SIG-M5 treated with dmso at 0.1 percent for 504 hours (cell line): Measurements from ENCODE around the gene POU5F1.
"Not testable (repeated sequence)": the region's sequence is repeated elsewhere in the genome, so short reads cannot be mapped to it uniquely, and the experiment has no call there.

Experiments
- DNase-seq: peaks from one replicate; lab custom pipeline; 2025; ENCODE audit not compliant: unreplicated experiment; lab: John Stamatoyannopoulos, UW

POU5F1 gene

DNA sequence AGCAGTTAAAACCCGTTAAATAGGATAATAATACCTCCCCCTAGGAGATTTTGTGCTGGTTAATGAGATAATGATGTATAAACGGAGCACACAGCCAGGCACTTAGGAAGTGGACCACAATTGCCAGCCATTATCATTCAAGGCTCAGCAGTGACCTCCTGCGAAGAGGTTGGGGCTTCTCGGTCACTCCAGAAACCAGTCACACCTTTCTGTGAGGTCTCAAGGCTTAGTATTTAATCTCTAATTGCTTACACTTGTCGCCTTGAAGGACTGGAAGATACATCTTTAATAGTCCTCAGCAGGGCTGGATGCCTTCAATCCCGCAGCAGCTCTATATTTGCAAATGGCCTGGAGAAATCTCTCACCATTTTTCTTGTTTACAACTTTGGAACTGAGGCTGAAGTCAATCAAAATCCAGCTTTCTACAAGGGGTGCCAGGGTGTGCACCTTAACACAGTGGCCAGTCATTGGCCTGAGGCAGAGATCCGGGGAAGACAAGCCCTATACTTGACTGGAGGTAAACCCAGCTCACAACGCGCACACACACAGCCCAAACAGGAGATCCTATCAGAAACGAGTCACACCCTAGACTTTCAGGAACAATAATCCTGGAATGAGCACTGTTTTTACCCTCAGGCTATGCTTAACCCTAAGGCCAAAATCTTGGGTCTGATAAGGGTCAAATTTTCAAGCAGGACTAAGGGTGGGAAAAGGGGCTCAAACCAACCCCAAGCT is 1.2 kb downstream of the POU5F1 start:
- peak; percentile 36 for DNase-seq

GRCh38 chr6:31168606-31169005 is 1.9 kb downstream of the POU5F1 start:
- no peak for DNase-seq

DNA sequence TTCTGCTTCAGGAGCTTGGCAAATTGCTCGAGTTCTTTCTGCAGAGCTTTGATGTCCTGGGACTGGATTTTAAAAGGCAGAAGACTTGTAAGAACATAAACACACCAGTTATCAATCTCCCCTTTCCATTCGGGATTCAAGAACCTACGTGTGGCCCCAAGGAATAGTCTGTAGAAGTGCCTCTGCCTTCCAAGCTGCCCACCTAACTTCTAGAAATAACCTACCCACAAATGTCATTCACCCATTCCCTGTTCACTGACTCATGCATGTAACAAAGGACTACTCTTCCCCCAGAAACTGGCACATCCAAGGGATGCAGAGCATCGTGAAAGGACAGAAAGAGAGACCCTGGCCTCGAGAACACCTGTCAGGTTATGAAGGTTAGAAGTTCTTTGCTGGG is 4.5 kb downstream of the POU5F1 start:
- DNase-seq: no peak

GRCh38 chr6:31165064-31165832 is 5.2 kb downstream of the POU5F1 start:
- DNase-seq: not testable (repeated sequence)

- DNase-seq: not testable (repeated sequence)
Observed at GRCh38 chr6:31164475-31165063, 5.9 kb downstream of the POU5F1 start.

- no peak for DNase-seq
Observed at GRCh38 chr6:31163922-31164321, 6.6 kb downstream of the POU5F1 start.

DNA sequence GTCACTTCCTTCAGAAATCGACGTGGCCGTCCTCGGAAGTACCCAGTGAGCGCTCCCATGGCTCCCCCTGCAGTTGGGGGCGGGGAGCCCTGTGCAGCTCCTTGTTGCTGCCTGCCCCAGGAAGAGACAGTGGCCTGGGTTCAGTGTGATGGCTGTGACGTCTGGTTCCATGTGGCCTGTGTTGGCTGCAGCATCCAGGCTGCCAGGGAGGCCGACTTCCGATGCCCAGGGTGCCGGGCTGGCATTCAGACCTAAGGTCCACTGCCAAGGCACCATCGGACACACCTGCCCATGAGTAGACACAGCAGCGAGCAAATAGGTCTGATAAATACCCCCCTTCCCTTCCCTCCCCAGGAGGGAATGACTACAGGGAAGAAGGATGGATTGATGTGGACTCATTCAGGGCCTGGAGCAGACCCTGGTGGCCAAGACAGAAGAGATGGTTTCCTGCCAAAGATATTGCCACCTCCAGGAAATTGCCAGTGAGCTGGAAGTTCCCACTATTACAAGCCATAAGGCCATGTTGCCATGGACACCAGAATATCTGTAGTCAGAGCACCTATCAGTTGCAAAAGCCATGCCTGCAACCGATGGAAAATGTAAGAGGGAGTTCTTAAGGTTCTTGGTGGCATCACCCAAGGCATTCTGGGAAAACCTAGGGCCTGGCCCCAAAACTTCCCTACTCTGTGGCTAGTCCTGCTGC is 7.9 kb downstream of the POU5F1 start:
- no peak for DNase-seq

DNA sequence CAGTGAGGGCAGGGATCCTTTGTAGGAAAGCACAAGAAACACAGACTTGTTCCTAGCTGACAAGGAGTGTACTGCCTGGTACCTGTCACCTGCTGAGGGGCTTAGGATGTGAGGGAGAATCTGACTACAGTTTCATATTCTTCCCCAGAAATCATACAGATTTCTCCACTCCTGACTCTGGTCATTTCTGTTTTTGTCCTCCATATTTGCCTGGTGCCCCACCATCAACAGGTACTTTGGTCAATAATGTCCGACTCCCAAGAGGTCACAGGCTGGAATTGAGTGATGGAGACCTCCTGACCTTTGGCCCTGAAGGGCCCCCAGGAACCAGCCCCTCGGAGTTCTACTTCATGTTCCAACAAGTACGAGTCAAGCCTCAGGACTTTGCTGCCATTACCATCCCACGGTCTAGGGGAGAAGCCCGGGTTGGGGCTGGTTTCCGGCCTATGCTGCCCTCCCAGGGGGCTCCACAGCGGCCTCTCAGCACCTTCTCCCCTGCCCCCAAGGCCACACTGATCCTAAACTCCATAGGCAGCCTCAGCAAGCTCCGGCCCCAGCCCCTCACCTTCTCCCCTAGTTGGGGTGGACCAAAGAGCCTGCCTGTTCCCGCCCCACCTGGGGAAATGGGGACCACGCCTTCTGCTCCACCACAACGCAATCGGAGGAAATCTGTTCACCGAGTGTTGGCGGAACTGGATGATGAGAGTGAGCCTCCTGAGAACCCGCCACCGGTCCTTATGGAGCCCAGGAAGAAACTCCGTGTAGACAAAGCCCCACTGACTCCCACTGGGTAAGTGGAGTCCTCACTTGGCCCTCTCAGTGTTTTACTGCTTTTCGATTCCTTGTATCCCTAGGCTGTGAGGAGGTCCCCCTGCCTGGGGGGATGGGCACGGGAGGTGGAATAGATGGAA is 9.0 kb downstream of the POU5F1 start:
- no peak for DNase-seq

DNA sequence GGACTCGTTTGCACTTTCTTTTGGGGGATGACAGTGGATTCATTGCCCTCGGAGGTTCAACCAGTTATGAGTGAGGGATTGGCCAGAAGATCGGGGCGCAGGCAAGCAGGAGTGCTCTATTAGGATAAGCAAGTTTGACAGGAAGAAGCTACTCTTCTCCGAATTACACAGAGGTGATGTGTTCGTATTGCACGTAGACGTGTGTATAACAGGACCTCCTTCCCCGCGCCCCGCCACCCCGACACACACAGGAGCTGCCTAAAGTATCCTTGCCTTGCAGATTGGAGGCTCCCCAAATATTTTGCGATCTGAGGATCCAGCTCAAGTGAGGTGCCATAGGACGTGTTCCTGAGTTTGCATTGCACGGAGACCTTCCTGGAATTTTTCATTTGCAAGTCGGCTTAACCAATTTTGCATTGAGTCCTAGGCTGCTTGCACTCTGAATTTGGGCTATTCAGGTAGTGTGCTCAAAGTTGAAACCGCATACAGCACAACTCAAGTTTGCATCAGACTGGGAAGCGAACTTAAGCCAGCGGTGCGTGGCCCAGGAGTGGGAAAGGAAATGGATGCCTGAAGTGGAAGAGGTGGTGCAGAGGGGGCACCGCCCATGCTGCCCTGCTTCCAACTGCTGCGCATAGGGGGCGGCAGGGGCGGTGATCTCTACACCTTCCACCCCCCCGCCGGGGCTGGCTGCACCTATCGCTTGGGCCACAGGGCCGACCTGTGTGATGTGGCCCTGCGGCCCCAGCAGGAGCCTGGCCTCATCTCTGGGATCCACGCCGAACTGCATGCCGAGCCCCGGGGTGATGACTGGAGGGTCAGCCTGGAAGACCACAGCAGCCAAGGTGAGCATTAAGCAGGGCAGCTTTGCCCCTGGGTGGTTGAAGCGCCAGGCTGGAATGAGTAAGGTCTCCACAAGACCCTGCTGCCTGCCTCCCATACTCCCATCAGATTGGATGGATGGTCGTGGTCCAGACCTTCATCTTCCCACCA is 11.3 kb downstream of the POU5F1 start:
- peak; percentile 45 for DNase-seq

DNA sequence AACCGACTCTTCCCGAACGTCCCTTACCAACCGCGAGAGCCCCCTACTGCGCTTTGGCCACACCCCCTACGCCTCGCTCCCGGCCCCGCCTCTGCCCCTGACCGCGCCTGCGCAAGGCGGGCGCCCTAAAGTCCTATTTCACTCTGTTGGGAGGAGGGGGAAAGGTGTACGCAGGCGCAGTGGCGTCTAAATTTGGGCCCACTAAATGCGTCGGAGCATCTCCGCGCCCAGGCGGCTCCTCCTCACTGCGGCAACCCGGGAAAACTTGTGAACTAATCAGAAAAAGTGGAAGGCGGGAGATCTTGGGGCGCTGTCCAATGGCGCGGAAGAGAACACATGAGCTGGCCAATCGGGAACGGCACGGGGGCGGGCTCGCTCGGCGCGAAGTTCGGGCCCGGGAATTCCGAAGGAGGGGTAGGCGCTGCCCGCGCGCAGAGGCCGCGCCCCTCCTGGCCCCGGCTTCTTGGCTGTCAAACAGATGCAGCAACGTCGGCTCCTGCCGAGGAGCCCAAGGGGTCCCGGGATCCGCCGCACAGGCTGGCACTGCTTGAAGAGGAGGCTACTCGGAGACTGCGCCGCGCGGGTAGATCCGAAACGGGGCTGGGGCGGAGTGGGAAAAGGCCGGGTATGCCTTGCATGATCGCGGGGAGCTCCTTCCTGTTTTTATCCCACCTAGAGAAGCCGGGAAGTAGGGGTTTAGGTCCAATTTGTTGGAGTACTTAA is 12.2 kb downstream of the POU5F1 start, which contains the start of gene TCF19:
TSS of gene TCF19 (plus strand) at position 450 of the 723 bp plus-strand sequence. CDS start 881 bp downstream, outside the sequence.
- peak; percentile 98 for DNase-seq

DNA sequence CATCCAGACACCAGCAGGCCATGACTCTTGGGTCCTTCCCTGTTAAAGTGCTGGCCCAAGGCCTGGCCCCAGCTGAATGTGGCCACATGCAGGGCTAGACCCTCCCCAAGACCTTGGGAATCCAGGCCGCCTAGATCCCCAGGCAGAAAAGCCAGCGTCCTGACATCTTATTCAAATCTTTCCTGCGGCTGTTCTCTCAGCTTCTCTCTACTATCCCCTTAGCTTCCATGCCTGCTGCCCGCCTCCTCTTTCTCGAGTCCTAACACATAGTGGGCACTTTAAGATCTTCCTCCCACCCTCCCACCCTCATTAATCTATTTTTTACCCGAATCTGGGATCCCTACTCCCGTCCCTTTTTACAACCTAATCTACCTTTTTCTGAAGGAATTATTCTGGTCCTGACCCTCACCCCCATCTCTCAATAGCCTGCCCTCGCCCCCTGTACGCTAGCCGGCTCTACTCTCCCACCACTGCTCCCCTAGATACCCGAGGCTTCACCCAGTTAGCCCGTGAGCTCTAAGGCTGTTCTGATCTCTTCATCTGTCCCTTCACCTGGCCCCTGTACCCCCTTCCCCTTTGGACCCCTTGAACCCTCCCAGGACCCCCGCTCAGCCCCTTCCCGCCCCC is 12.9 kb downstream of the POU5F1 start, which contains the start of gene CCHCR1:
TSS of gene CCHCR1 (minus strand) at position 290 of the 627 bp plus-strand sequence. CDS start at position 88, 202 bp downstream.
- no peak for DNase-seq

- no peak for DNase-seq
Observed at GRCh38 chr6:31156641-31157040, 13.8 kb downstream of the POU5F1 start.

GRCh38 chr6:31154436-31154835 is 16.0 kb downstream of the POU5F1 start:
- no peak for DNase-seq

- no peak for DNase-seq
Observed at GRCh38 chr6:31152781-31153180, 17.7 kb downstream of the POU5F1 start.

GRCh38 chr6:31149827-31150447 is 20.5 kb downstream of the POU5F1 start:
- no peak for DNase-seq

DNA sequence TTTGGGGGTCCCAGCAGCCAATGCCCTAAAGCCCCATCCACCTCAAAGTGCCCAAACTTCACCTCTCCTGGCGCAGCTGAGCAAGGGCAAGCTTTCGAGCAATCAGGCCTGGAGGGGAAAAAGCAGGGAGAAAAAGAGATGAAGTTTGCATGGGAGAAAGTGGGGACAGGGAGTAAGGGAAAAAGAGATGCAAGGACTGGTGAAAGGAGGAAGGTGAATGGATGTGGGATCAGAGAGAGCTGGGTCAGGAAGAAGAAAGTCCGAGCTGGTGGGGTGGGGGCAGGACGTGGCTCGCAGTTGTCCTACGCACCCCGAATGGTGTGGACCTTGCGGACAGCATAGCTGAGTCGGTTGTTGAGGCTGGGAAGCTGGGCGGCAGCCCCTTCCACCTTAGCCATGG is 25.1 kb downstream of the POU5F1 start:
- no peak for DNase-seq

DNA sequence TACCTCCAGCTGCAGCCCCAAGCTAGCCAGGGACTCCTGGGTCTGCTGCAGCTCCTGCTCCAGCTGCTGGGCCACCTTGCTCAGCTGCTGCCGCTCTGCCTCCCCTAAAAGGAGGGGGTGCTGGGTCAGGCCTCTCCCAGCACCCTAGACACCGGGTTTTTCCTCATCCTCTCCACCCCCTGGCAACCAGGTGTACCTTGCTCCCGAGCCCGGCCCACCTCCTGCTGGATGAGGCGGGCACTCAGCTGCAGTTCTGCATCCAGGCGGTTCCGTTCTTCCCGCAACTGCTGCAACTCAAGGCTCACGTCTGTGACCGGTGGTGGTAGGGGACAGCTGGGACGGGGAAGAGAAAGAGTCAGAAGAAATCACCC is 25.5 kb downstream of the POU5F1 start:
- DNase-seq: no peak
